Activated CD8-positive, alpha-beta memory T cell treated with anti-CD3 and anti-CD28 coated beads, Interleukin-2, amount 50 U/mL, for 1 hour (primary cell): ENCODE results near the gene ZNF25.
"Not testable (repeated sequence)": the region's sequence is repeated elsewhere in the genome, so short reads cannot be mapped to it uniquely, and the experiment has no call there.

Experiments used
- DNase-seq: peaks from one replicate; pipeline ENCODE4 v3.0.0-alpha.2; 2020; ENCODE audit errors: extremely low read depth

The ZNF25 gene

GRCh38 chr10:37947526-37947925, 28.9 kb downstream of the ZNF25 start:
- no peak for DNase-seq

GRCh38 chr10:37937864-37938263, 38.6 kb downstream of the ZNF25 start:
- no peak for DNase-seq

GRCh38 chr10:37934791-37935190, 41.7 kb downstream of the ZNF25 start:
- no peak for DNase-seq

- no peak for DNase-seq
These were observed 46.0 kb downstream of the ZNF25 start for GRCh38 chr10:37930423-37930822.

DNA sequence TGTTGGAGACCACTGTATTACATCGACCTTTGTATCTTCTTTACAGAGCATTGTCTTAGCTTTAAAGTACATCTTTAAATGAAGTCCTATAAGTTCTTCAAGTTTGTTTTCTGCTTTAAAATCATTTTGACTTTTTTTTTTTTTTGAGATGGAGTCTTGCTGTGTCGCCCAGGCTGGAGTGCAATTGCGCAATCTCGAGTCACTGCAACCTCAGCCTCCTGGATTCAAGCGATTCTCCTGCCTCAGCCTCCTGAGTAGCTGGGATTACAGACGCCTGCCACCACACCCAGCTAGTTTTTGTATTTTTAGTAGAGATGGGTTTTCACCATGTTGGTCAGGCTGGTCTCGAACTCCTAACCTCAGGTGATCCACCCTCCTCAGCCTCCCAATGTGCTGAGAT, 68.3 kb downstream of the ZNF25 start:
- not testable (repeated sequence) for DNase-seq

DNA sequence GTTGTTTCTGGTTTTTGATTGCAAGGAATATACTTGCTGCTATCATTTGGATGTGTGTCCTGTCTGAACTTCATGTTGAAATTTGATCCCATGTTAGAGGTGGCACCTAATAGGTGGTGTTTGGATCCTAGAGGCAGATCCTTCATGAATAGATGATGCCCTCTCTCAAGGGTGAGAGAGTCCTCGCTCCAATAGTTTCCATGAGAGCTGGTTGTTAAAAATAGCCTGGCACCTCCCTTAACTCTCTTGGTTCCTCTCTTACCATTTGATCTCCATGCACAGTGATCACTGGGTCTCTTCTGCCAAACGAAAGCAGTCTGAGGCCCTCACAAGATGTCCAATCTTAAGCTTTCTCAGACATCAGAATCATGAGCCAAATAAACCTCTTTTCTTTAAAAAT, 70.1 kb downstream of the ZNF25 start:
- no peak for DNase-seq
